MM.1S (cell line): ENCODE measurements around the gene HSD17B11.
"Not testable (repeated sequence)": the region's sequence is repeated elsewhere in the genome, so short reads cannot be mapped to it uniquely, and the experiment has no call there.

Experiments
- DNase-seq: peaks from one replicate; pipeline ENCODE4 v3.0.0-alpha.2; 2015
- H2AFZ ChIP-seq: fragments of 300-600 bp; sonication (generic); 2 replicates; pipeline ENCODE4 v1.6.0; 2016; ENCODE audit warnings: antibody characterized with exemption, low read length
- H3F3A ChIP-seq: fragments of 300-600 bp; sonication (generic); 2 replicates; pipeline ENCODE4 v1.6.1; 2016; ENCODE audit warnings: mild to moderate bottlenecking, antibody characterized with exemption, low read length, moderate library complexity, mixed read lengths; ENCODE audit not compliant: insufficient read depth
- H3K27ac ChIP-seq: fragments of 300-600 bp; sonication (generic); 2 replicates; pipeline ENCODE4 v1.5.1; 2016; ENCODE audit warnings: mild to moderate bottlenecking, low read length
- H3K27me3 ChIP-seq: fragments of 300-600 bp; sonication (generic); replicated peaks from 2 replicates; pipeline ENCODE4 v1.6.0; 2016; ENCODE audit warnings: low read length; ENCODE audit not compliant: insufficient read depth
- H3K36me3 ChIP-seq: fragments of 300-600 bp; sonication (generic); replicated peaks from 2 replicates; pipeline ENCODE4 v1.6.1; 2016; ENCODE audit warnings: mild to moderate bottlenecking, low read length, mixed read lengths; ENCODE audit not compliant: insufficient read depth
- H3K4me1 ChIP-seq: fragments of 300-600 bp; sonication (generic); 2 replicates; pipeline ENCODE4 v1.6.1; 2016; ENCODE audit warnings: low read length, mixed read lengths
- H3K4me2 ChIP-seq: fragments of 300-600 bp; sonication (generic); 2 replicates; pipeline ENCODE4 v1.6.0; 2016; ENCODE audit warnings: low read depth, low read length
- H3K4me3 ChIP-seq: fragments of 300-600 bp; sonication (generic); 2 replicates; pipeline ENCODE4 v1.5.1; 2016; ENCODE audit warnings: low read length, mixed read lengths
- H3K79me2 ChIP-seq: fragments of 300-600 bp; sonication (generic); 2 replicates; pipeline ENCODE4 v1.6.1; 2016; ENCODE audit warnings: mixed run types, low read length, mixed read lengths
- H3K9ac ChIP-seq: fragments of 300-600 bp; sonication (generic); 2 replicates; pipeline ENCODE4 v1.6.1; 2016; ENCODE audit warnings: low read length, mixed read lengths
- H3K9me2 ChIP-seq: fragments of 300-600 bp; sonication (generic); replicated peaks from 2 replicates; pipeline ENCODE4 v1.6.1; 2016; ENCODE audit warnings: mild to moderate bottlenecking, low read length, mixed read lengths; ENCODE audit not compliant: insufficient read depth
- H3K9me3 ChIP-seq: fragments of 300-600 bp; sonication (generic); replicated peaks from 2 replicates; pipeline ENCODE4 v1.6.1; 2016; ENCODE audit warnings: mild to moderate bottlenecking, low read length, mixed read lengths; ENCODE audit not compliant: insufficient read depth
- H4K20me1 ChIP-seq: fragments of 300-600 bp; sonication (generic); 2 replicates; pipeline ENCODE4 v1.6.1; 2016; ENCODE audit warnings: mild to moderate bottlenecking, low read length, moderate library complexity, mixed read lengths; ENCODE audit not compliant: insufficient read depth
- EZH2 ChIP-seq: fragments of 300-600 bp; sonication (generic); optimal IDR thresholded peaks from 2 replicates; pipeline ENCODE3; 2017; ENCODE audit warnings: low read depth, mild to moderate bottlenecking, antibody characterized with exemption, low read length, mixed read lengths
- EZH2phosphoT487 ChIP-seq: fragments of 300-600 bp; sonication (generic); IDR thresholded peaks from 2 replicates; pipeline ENCODE4 v1.6.1; 2018; ENCODE audit warnings: antibody characterized with exemption, low read length
- TF ChIP-seq, protein P1 (sequence below): fragments of 300-600 bp; sonication (generic); IDR thresholded peaks from 2 replicates; pipeline ENCODE4 v1.5.1; 2016; ENCODE audit warnings: antibody characterized with exemption, low read length, mixed read lengths

The HSD17B11 gene

GRCh38 chr4:87345139-87345538 is 45.8 kb downstream of the HSD17B11 start:
- H3K4me1 ChIP-seq = no peaks in the 10 kb centered on the region
- no peak for TF ChIP-seq EZH2phosphoT487
- TF ChIP-seq EZH2 = no peak
- no peaks in the 10 kb centered on the region for H3K9me3 ChIP-seq
- H3F3A ChIP-seq = 0 out of 2 replicates have a peak, but pooled peaks cover 3% of the 10 kb centered on the region
- no peak overlapping the region for H2AFZ ChIP-seq
- H3K27ac ChIP-seq = no peak overlapping the region
- no peak overlapping the region for H3K4me2 ChIP-seq
- no peaks in the 10 kb centered on the region for H4K20me1 ChIP-seq
- no peaks in the 10 kb centered on the region for H3K27me3 ChIP-seq
- H3K9ac ChIP-seq = no peak overlapping the region
- H3K9me2 ChIP-seq = no peaks in the 10 kb centered on the region
- no peak overlapping the region for H3K4me3 ChIP-seq
- DNase-seq = no peak
- H3K79me2 ChIP-seq = no peaks in the 10 kb centered on the region
- H3K36me3 ChIP-seq = no peaks in the 10 kb centered on the region

DNA sequence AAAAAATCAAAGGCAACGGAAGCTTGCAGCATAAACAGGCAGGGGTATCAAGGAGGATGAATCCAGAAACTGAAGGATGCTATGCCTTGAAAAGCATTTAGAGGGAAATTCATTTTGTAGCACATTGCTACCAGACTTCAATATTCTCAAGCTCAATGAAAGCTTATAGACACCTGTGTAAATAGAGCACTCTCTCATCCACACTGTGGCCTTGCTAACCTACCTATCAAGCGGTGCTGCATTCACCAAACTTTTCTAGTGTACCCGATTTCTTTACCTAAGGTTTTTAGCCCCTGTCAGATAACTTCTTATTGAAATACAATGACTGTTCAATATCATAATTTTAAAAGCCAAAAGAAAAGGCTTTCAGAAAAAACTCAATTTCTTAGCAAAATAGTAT is 48.1 kb downstream of the HSD17B11 start:
- H3F3A ChIP-seq = 0 out of 2 replicates have a peak, but pooled peaks cover 3% of the 10 kb centered on the region
- H2AFZ ChIP-seq = no peak overlapping the region
- no peak overlapping the region for H3K4me2 ChIP-seq
- no peaks in the 10 kb centered on the region for H3K36me3 ChIP-seq
- no peak overlapping the region for H3K27ac ChIP-seq
- no peak overlapping the region for H3K9ac ChIP-seq
- TF ChIP-seq EZH2 = no peak
- TF ChIP-seq EZH2phosphoT487 = no peak
- TF ChIP-seq, protein P1, sequence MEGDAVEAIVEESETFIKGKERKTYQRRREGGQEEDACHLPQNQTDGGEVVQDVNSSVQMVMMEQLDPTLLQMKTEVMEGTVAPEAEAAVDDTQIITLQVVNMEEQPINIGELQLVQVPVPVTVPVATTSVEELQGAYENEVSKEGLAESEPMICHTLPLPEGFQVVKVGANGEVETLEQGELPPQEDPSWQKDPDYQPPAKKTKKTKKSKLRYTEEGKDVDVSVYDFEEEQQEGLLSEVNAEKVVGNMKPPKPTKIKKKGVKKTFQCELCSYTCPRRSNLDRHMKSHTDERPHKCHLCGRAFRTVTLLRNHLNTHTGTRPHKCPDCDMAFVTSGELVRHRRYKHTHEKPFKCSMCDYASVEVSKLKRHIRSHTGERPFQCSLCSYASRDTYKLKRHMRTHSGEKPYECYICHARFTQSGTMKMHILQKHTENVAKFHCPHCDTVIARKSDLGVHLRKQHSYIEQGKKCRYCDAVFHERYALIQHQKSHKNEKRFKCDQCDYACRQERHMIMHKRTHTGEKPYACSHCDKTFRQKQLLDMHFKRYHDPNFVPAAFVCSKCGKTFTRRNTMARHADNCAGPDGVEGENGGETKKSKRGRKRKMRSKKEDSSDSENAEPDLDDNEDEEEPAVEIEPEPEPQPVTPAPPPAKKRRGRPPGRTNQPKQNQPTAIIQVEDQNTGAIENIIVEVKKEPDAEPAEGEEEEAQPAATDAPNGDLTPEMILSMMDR = no peak
- H3K9me2 ChIP-seq = no peaks in the 10 kb centered on the region
- H3K79me2 ChIP-seq = no peaks in the 10 kb centered on the region
- H3K9me3 ChIP-seq = no peaks in the 10 kb centered on the region
- no peaks in the 10 kb centered on the region for H3K27me3 ChIP-seq
- no peak overlapping the region for H3K4me3 ChIP-seq
- no peak for DNase-seq
- no peaks in the 10 kb centered on the region for H3K4me1 ChIP-seq
- H4K20me1 ChIP-seq = no peaks in the 10 kb centered on the region

DNA sequence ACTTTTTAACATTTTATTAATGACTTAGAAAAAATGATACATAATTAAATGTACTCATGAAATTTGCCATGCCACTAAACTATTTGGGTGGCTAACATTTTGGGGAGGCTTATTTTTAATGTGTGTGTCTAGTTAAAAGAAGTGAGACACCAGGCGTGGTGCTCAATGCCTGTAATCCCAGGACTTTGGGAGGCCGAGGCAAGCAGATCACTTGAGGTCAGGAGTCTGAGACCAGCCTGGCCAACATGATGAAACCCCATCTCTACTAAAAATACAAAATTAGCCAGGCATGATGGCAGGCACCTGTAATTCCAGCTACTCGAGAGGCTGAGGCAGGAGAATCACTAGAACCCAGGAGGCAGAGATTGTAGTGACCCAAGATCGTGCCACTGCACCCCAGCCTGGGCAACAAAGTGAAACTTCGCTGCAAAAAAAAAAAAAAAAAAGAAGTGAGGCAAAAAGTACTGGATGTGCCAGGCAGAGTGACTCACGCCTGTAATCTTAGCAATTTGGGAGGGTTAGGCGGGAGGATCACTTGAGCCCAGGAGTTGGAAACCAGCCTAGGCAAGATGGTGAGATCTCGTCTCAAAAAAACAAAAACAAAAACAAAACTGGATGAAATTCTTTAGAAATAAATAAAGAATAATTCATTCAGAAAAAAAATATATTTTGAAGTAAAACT is 48.9 kb downstream of the HSD17B11 start:
- H3K4me3 ChIP-seq, DNase-seq, H3K4me1 ChIP-seq, H3K79me2 ChIP-seq, H3K27ac ChIP-seq, H3K9ac ChIP-seq, H4K20me1 ChIP-seq, H2AFZ ChIP-seq, H3F3A ChIP-seq, H3K4me2 ChIP-seq, H3K9me3 ChIP-seq, H3K36me3 ChIP-seq, H3K9me2 ChIP-seq, H3K27me3 ChIP-seq: not testable (repeated sequence)

DNA sequence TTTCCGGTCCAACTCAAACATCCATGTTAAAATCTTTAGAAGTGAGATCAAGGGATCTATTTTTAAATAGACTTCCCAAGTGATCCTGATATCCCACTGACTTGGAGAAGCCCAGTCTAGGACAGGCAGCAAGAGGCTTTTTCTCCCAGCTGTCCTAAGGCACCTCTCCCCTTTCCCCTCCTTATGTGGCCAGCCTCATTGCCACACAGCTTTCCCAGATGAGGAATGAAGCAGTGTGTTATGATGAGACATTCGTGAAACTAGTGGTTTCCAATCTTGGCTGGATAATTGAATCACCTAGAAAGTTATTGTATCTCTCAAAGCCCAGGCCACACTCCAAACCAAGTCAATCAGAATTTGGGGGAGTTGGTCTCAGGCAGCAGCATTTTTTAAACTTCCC is 51.5 kb downstream of the HSD17B11 start:
- Histone ChIP-seq H2AFZ (no peak overlapping the region), H3K4me2 (no peak overlapping the region), H3F3A (no peaks in the 10 kb centered on the region), H4K20me1 (no peaks in the 10 kb centered on the region), H3K4me1 (no peaks in the 10 kb centered on the region), H3K4me3 (no peak overlapping the region), H3K36me3 (no peaks in the 10 kb centered on the region), H3K9ac (no peak overlapping the region), H3K27me3 (no peaks in the 10 kb centered on the region), H3K27ac (no peak overlapping the region), H3K79me2 (no peaks in the 10 kb centered on the region), H3K9me2 (no peaks in the 10 kb centered on the region), H3K9me3 (no peaks in the 10 kb centered on the region)
- TF ChIP-seq EZH2 (no peak), EZH2phosphoT487 (no peak)
- TF ChIP-seq, protein P1 = no peak
- no peak for DNase-seq
